Right lobe of liver (tissue), 6 donors: Measurements from ENCODE around the gene DQX1. TPM values are rescaled to one million over a fixed set of nuclear protein-coding genes. Genes with fewer than 3 reads are reported as not detected.
A peak's percentile ranks its signal among the peaks of the same experiment; 100 is the strongest.

Source experiments
- ATAC-seq, 4 donors: fragments of 200-7000 bp; cut with Tn5 transposase; one replicate each; pipeline ENCODE4 v1.9.1; 2020; ENCODE audit warnings: mild to moderate bottlenecking in 4 of 4, moderate library complexity in 4 of 4
- DNase-seq, 3 donors: peaks; one replicate each; pipeline ENCODE4 v3.0.0-alpha.2; 2020
- H3K27ac ChIP-seq, 3 donors: fragments of 200-600 bp; one replicate each; pipeline ENCODE4 v1.8.0; 2022
- H3K27me3 ChIP-seq, 2 donors: fragments of 200-600 bp; one replicate each; pipeline ENCODE4 v1.8.0; 2022
- H3K36me3 ChIP-seq, 4 donors: fragments of 200-600 bp; sonication (generic) in 1 of 4; one replicate each; pipeline versions ENCODE4 v1.5.1 to v1.8.0; 2017 to 2022; ENCODE audit warnings: control low read depth in 1 of 4
- H3K4me1 ChIP-seq, 4 donors: fragments of 200-600 bp; sonication (generic) in 1 of 4; one replicate each; pipeline versions ENCODE4 v1.5.1 to v1.8.0; 2017 to 2022; ENCODE audit warnings: control low read depth in 1 of 4
- H3K4me3 ChIP-seq, 3 donors: fragments of 200-600 bp; one replicate each; pipeline ENCODE4 v1.8.0; 2022
- H3K9me3 ChIP-seq, 4 donors: fragments of 200-600 bp; sonication (generic) in 1 of 4; one replicate each; pipeline versions ENCODE4 v1.5.1 to v1.8.0; 2017 to 2022; ENCODE audit warnings: control low read depth in 1 of 4
- CTCF ChIP-seq, 4 donors: fragments of 200-600 bp in 3 of 4; fragments of 450-650 bp in 1 of 4; IDR thresholded peaks; one replicate each; pipeline versions ENCODE4 v1.5.1 to v1.8.0; 2016 to 2022; ENCODE audit warnings: antibody characterized with exemption in 4 of 4, mild to moderate bottlenecking in 2 of 4
- POLR2A ChIP-seq: fragments of 450-650 bp; IDR thresholded peaks from one replicate; pipeline ENCODE4 v1.6.1; 2017; ENCODE audit warnings: antibody characterized with exemption, mild to moderate bottlenecking
- WGBS: methylation state at CpG from one replicate; pipeline ENCODE4 v1.1.6; 2018; ENCODE audit warnings: low coverage, low lambda C conversion rate; ENCODE audit not compliant: insufficient coverage; ENCODE audit errors: missing lambda C conversion rate; 5-methylcytosine and 5-hydroxymethylcytosine counted together
- intact Hi-C, 2 donors: fragments of 100-400 bp; cut with DNase I; formaldehyde crosslinking; loops; one replicate each; pipeline versions ENCODE4 v1.11.2 to v1.14.1; 2022
- total RNA-seq, 6 experiments: library from RNA; depleted of rRNA in 2 of 6; stranded (reverse); fragments of >200 nt in 2 of 6; fragmentation: NEBNext Ultra II Directional in 3 of 6; extraction: Animal tissue kit (Norgen Biotek cat#: 25700) in 3 of 6; gene quantifications; one replicate each; pipeline versions ENCODE4 v1.1.0 to v1.2.4, GENCODE V29; 2016 to 2023
- donor health status: DM: no; HTN: yes; CAD: no.
- donor health status: DM: no; HTN: no; CAD: no.
- donor health status: DM: no; HTN: no; CAD: no.
- donor health status: DM: no; HTN: yes; CAD: no.
- donor health status: DM: no; HTN: yes; CAD: no.

The DQX1 gene
- total RNA-seq, 6 experiments from 2014 or later = not detected

GRCh38 chr2:74514368-74515270 lies 11.4 kb downstream of the DQX1 start, which contains the start of gene TLX2:
TSS of gene TLX2 (plus strand) at chr2:74514450. CDS start at chr2:74514807, 357 bp downstream.
- 3% methylated on average over 14 of the region's 82 CpGs for WGBS
- peaks cover 6 to 52% of the 10 kb centered on the region in 2 donors for H3K27me3 ChIP-seq
- peaks cover 0 to 12% (median 0%) of the 10 kb centered on the region in 4 donors for H3K4me1 ChIP-seq
- no peaks in the 10 kb centered on the region for H3K9me3 ChIP-seq
- no peak for TF ChIP-seq POLR2A
- no peak for TF ChIP-seq CTCF (IDR thresholded peaks at IDR 0.05)
- ATAC-seq (no peak), DNase-seq (no peak)
- no peak within 1 kb of the TSS for H3K27ac ChIP-seq
- no peaks in the 10 kb centered on the region for H3K36me3 ChIP-seq
- intact Hi-C loops = no loop called here
- no peak within 1 kb of the TSS for H3K4me3 ChIP-seq

- TF ChIP-seq CTCF (IDR thresholded peaks at IDR 0.05) (no peak), POLR2A (no peak)
- Histone ChIP-seq H3K27me3 (peaks cover 6 to 52% of the 10 kb centered on the region in 2 donors), H3K36me3 (no peaks in the 10 kb centered on the region), H3K9me3 (no peaks in the 10 kb centered on the region), H3K4me3 (no peak overlapping the region), H3K27ac (no peak overlapping the region), H3K4me1 (peaks cover 0 to 12% (median 0%) of the 10 kb centered on the region in 4 donors)
- WGBS = 4% methylated on average over 30 of the region's 52 CpGs
- ATAC-seq (peak in 1 of 4 donors; percentile 4), DNase-seq (no peak)
- intact Hi-C loops = no loop called here
Observed at GRCh38 chr2:74513605-74514367, 12.2 kb downstream of the DQX1 start.

GRCh38 chr2:74512744-74513604 lies 13.1 kb downstream of the DQX1 start:
- peaks cover 0 to 12% (median 0%) of the 10 kb centered on the region in 4 donors for H3K4me1 ChIP-seq
- no peak overlapping the region for H3K27ac ChIP-seq
- 3% methylated on average over 12 of the region's 36 CpGs for whole genome bisulfite sequencing
- peaks cover 6 to 52% of the 10 kb centered on the region in 2 donors for H3K27me3 ChIP-seq
- H3K4me3 ChIP-seq = no peak overlapping the region
- no peak for DNase-seq
- no peak for ATAC-seq
- intact Hi-C loops = no loop called here
- H3K36me3 ChIP-seq = no peaks in the 10 kb centered on the region
- no peaks in the 10 kb centered on the region for H3K9me3 ChIP-seq
- no peak for TF ChIP-seq POLR2A
- TF ChIP-seq CTCF (IDR thresholded peaks at IDR 0.05) = no peak
